ENCODE results near the gene IFT57.
"Not testable (repeated sequence)": the region's sequence is repeated elsewhere in the genome, so short reads cannot be mapped to it uniquely, and the experiment has no call there.

IFT57 gene

GRCh38 chr3:108221911-108222852 is at the start of gene IFT57:
Gene IFT57 (minus strand): TSS chr3:108222424. CDS start chr3:108222322, 102 bp downstream.
- DNase-seq, result peak; percentile 78 to 99 (median 97)

GRCh38 chr3:108271626-108272025 is 49.4 kb upstream of the IFT57 start:
- DNase-seq, result no peak

DNA sequence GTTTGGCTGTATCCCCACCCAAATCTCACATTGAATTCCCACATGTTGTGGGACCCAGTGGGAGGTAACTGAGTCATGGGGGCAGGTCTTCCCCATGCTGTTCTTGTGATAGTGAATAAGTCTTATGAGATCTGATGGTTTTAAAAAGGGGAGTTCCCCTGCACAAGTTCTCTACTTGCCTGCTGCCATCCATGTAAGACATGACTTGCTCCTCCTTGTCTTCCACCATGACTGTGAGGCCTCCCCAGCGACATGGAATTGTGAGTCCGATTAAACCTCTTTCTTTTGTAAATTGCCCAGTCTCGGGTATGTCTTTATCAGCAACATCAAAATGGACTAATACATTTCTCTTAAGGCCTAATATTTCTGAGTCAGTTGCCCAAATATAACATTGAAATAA is 46.0 kb upstream of the IFT57 start:
- not testable (repeated sequence) for DNase-seq

DNA sequence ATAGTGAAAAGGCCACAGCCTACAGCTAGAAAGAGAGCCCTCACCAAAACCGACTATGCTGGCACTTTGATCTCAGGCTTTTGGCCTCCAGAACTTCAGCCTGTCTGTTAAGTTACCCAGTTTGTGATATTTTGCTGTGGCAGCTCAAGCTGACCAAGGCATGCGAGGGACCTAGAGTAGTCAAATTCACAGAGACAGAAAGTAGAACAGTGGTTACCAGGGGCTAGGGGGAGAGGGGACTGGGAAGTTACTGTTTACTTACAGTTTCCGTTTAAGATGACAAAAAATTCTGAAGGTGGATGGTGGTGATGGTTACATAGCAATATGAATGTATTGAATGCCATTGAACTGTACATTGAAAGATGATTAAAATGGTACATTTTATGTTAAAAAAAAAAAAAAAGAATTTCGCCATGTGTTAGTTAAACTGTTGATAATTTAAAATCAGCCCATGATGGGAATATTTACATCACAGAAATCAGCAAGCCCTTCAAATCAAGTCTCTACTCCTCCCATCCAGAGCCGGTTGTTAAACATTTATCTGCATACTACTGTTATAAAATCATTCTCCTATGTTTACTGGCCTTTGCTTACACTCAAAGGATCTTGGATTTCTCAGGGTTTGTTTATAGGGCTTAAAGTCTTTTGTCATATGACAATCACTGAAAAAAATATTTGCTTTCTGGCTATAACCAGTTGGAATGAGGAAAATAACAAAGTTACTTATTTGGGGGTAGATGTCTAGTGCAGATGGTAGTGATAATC is 42.5 kb upstream of the IFT57 start:
- not testable (repeated sequence) for DNase-seq

DNA sequence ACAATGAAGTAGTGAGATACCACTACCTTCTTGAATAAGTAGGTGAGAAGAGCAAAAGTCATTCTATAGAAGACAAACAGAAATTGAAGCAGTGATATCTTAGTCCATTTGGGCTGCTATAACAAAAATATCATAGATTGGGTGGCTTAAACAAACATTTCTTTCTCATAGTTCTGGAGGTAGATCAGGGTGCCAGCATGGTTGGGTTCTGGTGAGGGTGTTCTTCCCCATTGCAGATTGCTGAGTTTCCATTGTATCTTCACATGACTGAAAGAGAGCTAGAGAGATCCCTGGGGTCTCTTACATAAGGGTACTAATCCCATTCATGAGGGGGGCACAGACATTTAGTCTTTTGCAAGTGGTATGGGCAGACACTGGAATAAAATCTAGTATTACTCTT is 32.9 kb upstream of the IFT57 start:
- DNase-seq, result no peak

- DNase-seq, result no peak
Observed at GRCh38 chr3:108251844-108252243, 29.6 kb upstream of the IFT57 start.

DNA sequence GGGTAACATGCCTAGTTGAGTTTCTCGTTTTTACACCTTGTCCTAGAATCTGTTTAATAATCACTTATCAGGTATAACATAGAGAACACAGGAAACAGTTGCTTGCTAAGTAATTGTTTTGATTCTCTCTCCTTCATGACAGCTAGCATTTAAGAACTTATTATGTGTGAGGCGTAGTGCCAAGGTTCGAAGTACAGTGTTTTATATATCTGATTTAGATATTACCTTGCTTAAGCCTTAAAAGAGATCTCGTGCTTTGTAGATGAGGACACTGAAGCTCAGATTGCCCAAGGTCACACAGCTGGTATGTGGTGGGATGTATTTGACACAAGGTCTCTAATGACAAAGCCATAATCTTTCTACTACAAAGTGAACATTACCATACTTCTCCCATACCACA is 29.0 kb upstream of the IFT57 start:
- no peak for DNase-seq

DNA sequence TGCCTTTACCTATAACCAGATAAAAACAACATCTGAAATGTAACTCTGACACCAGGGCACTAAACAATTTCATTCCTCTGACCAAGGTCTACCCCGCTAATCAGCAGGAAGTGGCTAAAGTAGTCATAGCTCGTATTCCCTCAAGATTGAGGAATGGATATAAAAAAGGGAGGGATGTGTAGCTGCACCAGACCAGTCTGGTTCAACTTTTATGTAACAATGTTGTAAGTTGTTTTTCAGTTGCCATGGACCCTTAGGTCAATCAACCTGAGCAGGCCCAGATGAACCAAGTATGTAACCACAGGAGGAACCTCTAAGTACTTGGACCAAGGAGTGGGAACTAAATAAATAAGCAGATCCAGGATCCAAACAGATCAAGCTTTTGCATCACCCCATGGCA is 28.4 kb upstream of the IFT57 start:
- no peak for DNase-seq

GRCh38 chr3:108243243-108243642 is 21.0 kb upstream of the IFT57 start:
- no peak for DNase-seq

- no peak for DNase-seq
Observed at GRCh38 chr3:108242776-108243175, 20.6 kb upstream of the IFT57 start.

- DNase-seq, result no peak
Observed at GRCh38 chr3:108241721-108242120, 19.5 kb upstream of the IFT57 start.

DNA sequence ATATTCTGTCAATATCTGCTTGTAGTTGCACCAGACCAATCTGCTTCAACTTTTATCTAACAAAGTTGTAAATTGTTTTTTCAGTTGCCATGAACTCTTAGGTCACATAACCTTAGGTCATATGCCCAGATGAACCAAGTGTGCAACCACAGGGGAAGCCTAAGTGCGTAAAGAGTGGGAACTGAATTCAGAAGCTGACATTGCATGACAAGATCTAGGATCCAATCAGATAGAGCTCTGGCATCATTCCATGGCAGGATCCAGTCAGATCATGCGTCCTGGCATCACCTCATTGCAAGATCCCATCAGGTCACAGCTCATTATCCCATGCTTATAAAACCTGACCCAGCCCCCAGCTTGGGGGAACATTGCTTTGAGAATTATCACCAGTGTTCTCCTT is 18.9 kb upstream of the IFT57 start:
- no peak for DNase-seq

DNA sequence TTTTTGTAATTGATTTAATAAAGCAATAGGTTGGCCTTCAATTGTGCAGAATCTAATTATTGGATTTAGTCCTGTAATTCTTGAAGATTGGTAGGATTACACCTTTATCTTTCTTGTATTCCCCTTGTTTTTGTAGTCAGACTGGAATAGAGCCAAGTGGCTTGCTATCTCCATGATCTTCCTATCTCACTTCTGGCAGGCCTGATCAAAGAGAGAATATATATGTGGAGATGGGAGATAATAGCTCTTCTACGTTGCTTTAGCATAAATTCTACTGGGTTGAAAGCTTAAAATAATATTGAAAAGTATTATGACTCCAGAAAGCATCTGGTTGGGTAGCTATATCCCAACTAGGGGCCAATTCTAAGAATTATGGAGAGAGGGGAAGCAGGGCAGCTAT is 16.9 kb upstream of the IFT57 start:
- no peak for DNase-seq

- no peak for DNase-seq
Observed at GRCh38 chr3:108235290-108235689, 13.1 kb upstream of the IFT57 start.

DNA sequence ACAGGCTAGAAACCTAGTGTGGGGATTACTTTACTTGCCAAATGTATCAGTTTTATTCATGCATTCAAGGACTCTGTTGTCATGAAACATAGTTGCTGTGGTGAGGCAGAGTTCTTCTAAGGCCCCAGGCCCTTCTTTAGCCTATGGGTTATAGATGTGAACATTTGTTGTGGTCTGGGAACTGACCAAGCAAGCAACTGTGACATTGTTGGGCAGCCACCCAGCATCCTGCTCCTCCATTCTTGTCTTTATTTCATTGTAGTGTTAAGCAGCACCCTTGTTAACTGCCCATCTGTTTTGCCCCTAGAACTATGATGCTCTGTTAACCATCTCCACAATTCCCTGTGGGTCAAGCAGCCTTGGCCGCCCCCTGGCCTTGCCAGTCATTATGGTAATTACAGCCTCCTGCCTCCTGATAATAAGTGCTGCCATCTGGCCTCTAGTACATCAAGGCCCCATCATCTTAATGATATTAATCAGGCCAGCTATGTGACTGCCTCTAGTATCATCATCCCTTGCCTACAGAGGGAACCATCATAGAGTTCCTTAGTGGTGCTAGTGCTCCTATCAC is 12.2 kb upstream of the IFT57 start:
- no peak for DNase-seq

DNA sequence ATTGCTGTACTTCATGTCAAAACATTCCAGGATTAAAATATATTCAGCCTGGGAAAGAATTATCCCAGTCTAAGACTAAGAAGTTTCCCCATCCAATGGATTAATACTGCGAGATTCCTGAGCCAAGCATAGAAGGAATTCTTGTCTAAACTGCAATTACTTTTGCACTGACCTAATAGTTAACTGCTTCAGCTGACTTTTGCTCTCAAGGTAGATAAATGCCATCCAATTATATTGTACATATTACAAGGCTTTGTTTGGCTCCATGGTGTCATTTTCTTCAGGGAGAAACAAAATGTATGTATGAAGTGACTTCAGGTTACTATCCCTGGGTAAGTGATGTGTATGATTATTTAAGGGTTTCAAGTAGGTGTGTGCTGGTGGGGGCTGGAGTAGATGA is 6.1 kb upstream of the IFT57 start:
- no peak for DNase-seq

DNA sequence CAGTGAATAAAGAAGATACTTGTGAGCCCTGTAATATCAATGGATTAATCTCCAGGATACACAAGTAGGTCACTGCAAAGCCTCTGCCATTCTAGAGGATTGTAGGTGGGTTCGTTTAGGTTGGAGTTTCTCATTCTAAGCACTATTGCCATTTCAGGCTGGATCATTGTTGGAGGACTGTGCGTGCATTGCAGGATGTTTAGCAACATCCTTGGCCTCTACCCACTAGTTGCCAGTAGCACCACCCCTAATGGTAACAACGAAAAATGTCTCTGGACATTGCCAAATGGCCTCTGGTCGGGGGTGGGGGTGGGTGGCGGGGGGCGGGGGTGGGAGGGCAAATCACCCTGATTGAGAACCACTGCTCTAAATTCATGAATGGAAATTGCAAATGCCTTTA is 4.9 kb upstream of the IFT57 start:
- no peak for DNase-seq

DNA sequence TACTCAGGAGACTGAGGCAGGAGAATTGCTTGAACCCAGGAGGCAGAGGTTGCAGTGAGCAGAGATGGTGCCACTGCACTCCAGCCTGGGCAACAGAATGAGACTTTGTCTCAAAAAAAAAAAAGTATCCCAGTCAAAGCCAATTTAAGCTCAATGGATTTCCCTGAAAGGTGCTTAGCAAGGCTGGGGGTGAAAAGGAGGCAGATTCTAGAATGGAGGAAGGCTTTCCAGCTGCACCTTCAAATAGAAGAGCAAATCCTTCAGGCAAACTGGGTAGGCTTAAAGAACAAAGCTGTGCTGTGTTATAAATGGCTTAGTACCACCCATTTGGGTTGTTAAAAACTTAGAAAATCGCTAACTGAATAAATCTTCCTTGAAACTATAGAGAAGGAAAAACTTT is 3.0 kb upstream of the IFT57 start:
- DNase-seq, result no peak

GRCh38 chr3:108223928-108224327 is 1.7 kb upstream of the IFT57 start:
- DNase-seq, result peak in 2 of 58 donors; percentile 5 to 6

DNA sequence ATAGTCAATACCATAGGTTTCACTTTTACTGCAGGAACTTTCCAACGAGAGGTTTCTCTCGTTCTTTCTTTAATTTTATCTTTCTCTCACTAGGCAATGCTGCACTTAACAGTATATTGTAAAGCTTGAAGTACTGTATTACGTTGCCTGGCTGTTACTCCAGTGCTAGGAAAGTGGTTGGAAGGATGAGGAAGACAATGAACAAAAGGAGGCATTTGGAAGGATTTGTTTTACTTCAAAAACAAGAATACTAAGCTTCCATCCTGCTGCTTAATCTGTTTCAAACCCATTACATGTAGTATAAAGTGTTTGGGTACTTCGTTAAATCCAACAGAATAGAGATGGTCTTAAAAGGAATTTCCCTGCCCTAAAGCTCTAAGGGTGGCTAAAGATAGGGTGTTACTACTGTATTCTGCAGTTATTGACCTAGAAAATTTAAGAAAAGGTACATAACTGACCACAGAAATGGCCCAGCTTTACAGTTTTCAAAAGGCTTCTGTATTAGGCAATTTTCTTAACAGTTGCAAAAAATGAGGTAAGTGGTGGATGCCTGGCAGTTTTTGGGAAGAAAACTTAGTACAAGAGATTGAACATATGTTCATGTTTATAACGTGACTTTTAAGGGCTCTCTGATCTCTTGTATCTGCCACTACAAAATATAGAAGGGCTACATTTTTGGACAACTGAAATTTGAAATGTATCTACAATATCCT is 785 bp upstream of the IFT57 start:
- DNase-seq, result no peak

DNA sequence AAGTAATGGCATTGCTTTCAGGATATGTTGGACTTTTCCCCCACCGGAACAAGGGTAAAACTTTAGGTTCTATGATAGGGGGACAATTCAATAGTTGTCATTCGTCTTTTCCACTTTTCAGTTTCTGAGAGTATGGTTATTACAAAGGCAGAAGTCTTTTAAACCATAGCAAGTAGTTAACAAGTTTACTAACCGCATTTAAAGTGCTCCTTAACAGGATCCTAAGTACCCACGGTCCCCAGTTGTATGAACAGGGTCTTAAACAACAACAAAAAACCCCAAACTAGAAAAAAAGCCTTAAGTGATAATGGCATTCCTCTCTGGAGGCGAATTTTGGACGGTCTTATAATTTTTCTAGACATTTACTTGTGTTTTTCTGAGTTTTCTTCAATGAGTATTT is 831 bp downstream of the IFT57 start:
- DNase-seq, result no peak

GRCh38 chr3:108219336-108219735 is 2.9 kb downstream of the IFT57 start:
- no peak for DNase-seq
